Loucy (cell line): Measurements from ENCODE around the gene CEP44.

Source experiments
- EZH2phosphoT487 ChIP-seq: fragments of 200-600 bp; IDR thresholded peaks from 2 replicates; pipeline ENCODE4 v1.6.1; 2018; ENCODE audit warnings: antibody characterized with exemption, mild to moderate bottlenecking, moderate library complexity, borderline replicate concordance
- TF ChIP-seq, protein P1 (sequence below): fragments of 200-600 bp; sonication (generic); conservative IDR thresholded peaks from 2 replicates; pipeline ENCODE4 v1.5.1; 2014; ENCODE audit warnings: mild to moderate bottlenecking, antibody characterized with exemption, low read length

DNA sequence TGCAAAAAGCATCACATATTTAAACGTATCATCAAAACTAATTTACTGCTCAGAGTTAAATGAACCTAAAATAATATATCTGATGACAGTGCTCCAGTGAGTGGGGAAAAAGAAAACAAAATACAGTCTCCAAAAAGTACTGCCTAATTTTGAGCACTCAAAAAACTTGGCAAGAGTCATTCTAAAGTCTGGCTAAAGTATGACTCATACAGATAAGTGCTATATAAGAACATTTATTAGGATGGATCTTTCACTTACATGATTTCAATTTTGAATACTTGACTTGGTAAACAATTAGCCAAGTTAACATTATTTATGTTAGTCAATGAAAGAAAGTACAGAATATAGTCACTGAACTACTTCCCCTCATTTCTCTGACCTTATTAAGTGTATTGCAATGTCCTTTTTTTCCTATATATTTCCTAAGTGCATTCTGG is 27.4 kb upstream of the CEP44 start:
- TF ChIP-seq, protein P1, sequence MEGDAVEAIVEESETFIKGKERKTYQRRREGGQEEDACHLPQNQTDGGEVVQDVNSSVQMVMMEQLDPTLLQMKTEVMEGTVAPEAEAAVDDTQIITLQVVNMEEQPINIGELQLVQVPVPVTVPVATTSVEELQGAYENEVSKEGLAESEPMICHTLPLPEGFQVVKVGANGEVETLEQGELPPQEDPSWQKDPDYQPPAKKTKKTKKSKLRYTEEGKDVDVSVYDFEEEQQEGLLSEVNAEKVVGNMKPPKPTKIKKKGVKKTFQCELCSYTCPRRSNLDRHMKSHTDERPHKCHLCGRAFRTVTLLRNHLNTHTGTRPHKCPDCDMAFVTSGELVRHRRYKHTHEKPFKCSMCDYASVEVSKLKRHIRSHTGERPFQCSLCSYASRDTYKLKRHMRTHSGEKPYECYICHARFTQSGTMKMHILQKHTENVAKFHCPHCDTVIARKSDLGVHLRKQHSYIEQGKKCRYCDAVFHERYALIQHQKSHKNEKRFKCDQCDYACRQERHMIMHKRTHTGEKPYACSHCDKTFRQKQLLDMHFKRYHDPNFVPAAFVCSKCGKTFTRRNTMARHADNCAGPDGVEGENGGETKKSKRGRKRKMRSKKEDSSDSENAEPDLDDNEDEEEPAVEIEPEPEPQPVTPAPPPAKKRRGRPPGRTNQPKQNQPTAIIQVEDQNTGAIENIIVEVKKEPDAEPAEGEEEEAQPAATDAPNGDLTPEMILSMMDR: no peak
- no peak for TF ChIP-seq EZH2phosphoT487
